Stimulated activated CD4-positive, alpha-beta T cell treated with anti-CD3 and anti-CD28 coated beads, Interleukin-12 subunit alpha, Interleukin-12 subunit beta, amount 100 ng/mL, for 4 hours (primary cell): ENCODE measurements around the gene G6PC3.

Experiments
- DNase-seq: peaks from one replicate; pipeline ENCODE4 v3.0.0-alpha.2; 2020

The G6PC3 gene

DNA sequence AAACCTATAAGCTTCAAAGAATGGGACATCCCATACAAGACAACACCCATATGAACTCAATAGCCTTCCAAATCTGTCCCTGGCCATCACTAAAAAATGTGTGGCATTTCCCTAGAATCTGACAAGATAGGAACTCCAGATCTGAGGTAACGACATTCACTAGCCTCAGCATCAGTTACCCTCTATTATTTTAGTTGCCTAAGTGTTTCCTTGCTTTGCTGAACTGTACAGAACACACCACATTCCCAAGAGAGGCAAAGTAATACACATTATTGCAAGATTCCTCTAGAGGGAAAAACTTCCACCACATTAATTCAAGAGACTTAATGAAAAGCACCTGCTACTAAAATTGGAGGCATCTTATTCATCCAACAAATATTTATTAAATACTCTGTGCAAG is 9.1 kb upstream of the G6PC3 start:
- DNase-seq: no peak

DNA sequence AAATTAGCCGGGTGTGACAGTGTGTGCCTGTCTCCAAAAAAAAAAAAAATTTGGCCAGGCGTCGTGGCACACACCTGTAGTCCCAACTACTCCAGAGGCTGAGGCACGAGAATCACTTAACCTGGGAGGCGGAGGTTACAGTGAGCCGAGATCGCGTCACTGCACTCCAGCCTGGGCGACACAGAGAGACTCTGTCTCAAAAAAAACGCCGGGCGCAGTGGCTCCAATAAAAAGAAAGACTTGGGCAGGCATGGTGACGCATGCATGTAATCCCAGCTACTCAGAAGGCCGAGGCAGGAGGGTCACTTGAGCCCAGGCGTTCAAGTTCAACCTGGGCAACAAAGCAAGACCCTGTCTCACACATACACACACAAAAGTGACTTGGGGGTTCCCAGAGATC is 7.7 kb upstream of the G6PC3 start:
- no peak for DNase-seq

DNA sequence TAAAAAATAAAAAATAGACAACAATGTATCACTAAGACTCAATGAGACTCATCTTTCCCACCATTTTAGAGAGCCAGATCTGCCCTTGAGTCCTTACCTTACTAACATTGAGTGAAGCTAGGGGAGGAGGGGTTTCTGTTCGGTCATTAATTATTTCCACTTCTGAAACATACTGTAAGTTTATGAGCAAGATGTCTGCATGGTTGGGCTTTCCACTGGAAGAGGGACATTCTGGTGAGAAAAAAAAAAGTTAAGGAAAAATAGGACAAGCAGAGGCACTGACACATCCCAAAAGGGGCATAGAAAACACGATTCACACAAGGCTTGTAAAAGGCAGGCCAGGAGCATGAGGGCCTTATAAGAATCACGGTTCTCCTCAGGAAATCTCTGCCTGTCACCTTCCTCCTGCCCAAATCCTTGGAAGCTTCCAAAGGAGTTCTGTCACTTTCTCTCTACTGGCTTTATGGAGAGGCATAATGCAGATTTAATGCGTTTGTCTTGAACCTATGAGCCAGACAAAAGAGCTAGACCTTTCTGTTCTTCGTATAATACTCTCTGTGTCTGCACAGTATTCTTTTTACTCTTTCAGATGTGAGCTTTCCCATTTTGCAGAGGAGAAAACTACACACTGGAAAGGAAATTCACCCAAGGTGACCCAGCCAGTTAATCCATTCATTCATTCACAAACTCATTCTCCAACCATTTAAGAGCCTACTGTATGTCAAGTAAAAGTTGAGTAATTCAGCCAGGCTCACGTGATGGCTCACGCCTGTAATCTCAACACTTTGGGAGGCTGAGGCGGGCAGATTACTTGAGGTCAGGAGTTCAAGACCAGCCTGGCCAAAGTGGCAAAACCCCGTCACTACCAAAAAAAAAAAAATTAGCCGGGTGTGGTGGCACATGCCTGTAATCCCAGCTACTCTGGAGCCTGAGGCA is 6.6 kb upstream of the G6PC3 start:
- DNase-seq: no peak

DNA sequence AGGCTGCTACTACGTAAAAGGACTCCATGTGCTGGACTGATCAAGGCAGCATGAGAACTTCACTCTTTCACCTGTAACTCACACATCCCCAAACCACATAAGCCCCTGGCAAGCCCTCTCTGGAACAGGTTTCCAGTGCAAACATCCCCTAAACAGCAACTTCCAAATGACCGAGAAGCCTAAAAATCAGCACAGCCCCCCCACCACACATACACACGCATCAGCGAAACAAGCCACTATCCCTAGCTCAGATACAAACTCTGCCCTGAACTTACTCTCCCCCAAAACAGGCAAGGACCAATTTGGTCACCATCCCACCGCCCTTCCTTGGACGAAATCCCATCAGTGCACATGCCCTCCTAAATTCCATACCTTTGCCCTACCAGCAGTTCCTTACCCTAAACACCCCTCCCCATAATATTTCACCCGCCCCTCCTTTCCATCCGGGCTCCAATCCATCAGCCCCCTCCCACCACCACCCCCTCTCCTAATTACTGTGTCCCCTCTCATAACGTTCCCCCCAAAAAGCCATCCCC is 4.8 kb upstream of the G6PC3 start:
- DNase-seq: peak; percentile 10

DNA sequence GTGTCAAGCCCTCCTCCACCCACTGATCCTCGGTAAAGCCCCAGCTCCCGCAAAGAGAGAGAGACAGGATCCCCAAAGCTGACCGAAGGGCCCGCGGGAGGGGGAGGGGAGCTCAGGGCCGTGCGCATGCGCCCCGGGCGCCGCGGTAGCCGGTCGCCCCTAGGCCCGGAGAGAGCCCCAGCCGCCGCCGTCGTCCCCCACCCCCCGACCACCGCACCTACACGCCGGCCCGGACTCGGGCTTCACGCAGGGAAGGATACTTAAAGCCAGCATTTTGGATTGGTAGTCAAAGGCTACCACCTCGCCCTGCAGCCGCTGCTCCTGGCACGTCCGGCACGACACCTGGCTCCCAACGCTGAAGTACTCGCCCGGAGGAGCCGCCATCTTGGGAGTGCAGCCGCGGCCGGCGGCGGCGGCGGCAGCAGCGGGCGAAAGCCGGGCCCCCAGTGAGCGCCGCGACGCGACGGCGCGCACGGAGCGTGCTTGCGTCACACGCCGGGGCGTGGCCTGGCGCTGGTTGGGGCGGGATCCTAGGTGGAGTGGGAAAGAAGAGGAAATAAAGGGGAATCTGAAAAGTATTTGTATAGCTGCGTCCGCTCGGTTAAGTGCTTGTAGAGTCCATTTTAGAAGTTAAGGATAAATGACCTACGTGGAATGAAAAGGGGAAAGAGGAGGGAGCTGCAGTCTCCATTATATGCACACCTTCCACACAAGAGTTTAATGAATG is 4.2 kb upstream of the G6PC3 start, which contains the start of gene LSM12:
Gene LSM12 (minus strand): TSS at position 468 of the 727 bp plus-strand sequence. CDS start 84 bp downstream, at position 384.
- DNase-seq: peak; percentile 91

DNA sequence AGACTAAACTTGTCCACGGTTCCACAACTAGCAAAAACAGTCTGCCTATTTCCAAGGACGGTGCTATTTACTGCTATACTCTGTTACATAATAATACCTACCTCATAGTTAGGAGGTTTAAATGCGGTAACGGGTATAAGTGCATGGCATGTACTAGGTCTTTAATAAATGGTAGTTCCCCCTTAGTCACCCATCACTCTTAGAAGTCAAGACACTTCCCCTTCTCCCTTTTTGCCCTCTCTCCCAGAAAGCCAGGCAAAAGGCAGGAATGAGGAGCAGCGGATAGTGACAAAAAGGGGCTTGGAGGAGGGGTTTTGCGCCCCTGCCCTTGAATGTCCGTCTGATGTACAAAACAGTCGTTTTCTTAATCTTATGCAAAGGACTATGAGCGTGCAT is 3.0 kb upstream of the G6PC3 start:
- no peak for DNase-seq

DNA sequence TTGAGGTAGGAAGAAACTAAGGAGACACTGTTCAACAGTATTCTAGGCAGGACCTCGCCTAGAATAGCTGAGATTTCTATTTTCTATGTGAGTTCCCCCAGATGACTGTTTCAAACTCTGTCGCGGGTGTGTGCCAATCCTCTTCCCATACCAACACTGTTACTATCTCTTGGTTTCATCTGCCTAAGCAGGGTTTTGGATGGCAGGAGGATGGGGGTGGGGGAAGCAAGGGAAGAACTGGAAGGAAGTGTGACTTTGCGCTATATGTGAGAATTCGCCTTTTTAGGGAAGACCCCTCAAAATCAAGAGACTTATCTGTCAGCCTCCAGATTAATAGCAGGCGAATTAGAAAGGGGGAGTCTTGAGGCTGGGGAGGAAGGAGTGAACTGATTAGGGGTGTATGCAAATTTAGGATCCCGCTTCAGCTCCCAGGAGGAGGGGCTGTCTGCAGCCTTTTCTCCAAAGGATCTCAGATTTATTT is 521 bp upstream of the G6PC3 start:
- no peak for DNase-seq

DNA sequence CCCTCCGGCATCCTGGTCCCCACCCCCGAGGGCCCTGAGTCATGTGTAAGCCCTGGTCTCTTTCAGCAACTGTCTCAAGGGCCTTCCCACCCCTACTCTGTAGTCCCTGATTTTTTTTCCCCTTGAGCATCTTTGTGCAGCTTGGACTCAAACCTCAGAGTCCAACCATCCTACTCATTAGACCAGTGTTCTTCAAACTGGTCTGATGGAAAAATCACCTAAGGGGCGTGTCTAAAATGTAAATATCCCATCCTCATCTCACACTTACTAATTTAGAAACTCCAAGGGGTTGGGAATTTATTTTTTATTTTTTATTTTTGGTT is 624 bp downstream of the G6PC3 start:
- no peak for DNase-seq

DNA sequence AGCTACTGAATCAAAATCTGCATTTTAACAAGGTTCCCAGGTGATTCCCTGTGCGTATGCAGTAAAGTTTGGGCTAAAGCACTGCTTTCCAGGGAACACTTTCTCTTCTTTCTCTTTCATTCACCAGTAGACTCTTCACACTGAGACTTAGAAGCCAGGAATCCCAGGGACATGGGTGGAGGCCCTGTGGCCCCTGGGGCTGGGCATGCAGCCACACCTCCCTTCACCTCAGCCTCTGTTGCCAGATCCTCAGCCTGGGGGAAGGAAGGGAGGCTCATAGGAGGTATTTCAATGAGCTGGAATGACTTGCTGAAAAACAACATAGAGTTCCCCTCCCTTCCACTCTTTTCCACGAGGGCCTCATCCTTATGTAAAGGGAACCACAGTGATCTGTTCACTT is 1.2 kb downstream of the G6PC3 start:
- DNase-seq: no peak

DNA sequence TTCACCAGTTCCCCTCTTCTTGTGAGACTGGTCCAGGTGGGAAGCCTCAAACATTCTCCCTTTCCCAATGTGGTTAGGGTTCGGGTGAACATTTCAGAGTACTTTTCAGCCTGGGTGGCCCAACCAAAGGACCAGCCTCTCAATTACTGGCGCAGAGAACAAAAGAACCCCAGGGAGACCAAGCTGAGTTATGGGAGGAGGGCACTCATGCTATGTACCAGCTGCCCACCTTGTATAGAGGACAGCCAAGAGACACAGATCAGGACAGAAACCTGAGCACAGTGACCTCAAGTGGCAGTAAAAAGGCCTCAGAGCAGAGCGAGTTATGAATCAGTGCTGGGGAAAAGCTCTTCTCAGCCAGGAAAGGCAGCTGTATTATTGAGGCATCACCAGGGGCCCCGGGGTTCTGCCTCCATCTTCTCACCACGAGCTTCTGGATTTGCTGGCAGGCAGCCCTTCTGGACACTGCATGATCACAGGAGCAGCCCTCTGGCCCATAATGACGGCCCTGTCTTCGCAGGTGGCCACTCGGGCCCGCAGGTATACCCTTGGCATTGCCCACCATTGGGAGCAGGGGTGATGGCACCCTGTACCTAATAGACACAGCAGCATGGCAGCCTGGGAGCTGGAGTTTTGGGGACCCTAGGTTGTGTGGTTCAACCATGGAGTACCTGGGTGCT is 3.8 kb downstream of the G6PC3 start:
- DNase-seq: no peak

DNA sequence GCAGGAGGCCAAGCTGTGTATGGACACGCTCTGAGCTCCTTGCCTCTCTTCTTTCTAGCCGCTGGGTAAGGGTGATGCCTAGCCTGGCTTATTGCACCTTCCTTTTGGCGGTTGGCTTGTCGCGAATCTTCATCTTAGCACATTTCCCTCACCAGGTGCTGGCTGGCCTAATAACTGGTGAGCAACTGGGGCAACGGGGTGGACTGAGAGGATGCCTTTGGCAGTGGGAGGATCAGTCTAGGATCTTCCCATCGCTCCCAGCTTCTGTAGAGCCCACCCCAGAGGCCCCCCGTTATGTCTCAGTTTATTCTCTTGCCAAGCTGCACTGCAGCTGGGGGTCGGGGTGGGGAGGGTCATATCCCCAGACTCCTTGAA is 4.4 kb downstream of the G6PC3 start:
- DNase-seq: no peak

DNA sequence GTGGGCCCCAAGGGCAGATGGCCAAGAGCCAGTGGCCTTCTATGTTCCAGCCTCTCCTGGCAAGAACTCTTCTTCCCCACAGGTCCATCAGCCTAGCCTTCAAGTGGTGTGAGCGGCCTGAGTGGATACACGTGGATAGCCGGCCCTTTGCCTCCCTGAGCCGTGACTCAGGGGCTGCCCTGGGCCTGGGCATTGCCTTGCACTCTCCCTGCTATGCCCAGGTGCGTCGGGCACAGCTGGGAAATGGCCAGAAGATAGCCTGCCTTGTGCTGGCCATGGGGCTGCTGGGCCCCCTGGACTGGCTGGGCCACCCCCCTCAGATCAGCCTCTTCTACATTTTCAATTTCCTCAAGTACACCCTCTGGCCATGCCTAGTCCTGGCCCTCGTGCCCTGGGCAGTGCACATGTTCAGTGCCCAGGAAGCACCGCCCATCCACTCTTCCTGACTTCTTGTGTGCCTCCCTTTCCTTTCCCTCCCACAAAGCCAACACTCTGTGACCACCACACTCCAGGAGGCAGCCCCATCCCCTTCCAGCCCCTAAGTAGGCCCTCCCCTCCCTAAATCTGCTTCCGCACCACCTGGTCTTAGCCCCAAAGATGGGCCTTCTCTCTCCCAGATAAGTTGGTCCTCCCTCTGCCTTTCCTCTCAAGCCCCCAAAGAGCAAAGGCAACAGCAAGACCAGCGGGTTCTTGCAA is 5.2 kb downstream of the G6PC3 start:
- no peak for DNase-seq

DNA sequence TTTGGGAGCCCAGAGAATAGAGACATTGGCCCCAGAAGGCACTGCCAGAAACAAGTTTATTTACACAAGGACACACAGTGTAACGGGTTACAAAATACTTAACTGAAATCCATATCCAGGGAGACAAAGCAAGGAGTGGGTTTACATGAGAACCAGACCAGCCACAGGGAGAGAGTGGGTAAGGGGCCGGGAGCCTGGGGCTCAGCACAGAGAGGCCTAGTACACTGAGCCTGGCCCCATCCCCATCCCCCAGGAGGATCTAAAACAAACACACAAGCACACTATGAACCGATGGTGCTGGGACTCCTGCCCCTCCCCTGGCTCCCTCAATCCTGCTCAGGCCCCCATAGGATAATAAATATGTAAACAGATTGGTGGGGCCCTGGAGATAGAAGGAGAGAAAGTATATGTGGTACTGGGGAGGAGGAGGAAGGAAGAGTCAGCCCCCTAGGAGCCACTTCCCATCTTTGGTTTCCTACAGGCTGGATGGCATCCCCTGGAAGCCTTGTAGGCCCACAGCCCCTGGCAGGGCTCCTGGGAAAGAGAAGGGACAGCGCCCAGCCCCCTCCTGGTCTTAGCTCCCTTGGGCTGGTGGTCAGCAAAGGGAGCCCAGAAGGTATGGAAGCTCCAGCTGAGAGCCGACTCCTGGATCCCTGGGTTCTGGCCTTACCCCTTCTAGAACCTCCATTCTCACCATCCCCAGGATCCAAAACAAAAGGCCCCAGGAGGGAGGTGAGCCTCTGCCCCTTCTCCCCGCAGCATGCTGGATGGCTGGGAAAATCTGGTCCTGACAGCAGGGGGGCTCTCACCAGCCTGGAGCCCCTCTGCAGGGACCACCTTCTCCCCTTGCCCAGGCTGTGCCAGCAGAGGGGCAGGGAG is 6.4 kb downstream of the G6PC3 start:
- DNase-seq: no peak

DNA sequence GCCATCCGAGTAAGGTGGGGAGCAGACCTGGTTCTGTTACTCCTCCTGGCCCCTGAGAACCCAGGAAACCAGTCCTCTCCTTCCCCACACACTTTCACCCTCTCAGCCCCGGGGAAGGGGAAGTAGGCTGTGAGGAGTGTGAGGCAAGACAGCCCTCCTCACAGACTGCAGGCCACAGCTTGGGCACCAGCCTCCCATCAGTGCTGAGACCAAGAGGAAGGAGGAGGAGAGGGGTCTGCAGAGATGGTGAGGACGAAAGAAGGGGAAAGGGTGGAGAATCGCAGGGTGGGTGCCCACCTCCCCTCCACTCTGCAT is 7.0 kb downstream of the G6PC3 start:
- no peak for DNase-seq

DNA sequence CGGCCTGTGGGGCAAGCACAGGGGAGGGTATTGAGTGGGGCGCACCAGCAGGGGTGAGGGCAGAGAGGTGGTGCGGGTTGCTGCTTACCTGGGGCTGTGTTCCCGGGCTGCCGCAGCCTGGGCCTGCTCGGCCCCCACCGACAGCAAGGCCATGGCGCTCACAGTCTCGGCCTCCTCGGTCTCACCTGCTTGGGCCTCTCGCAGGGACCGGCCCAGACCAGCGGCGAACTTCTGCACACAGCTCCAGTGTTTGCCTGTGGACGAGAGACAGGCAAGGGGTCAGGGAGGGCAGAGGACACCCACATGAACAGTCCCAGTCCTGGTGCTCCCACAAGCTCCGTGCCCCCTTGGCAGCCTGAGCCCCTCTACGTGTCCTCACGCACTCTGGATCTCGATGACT is 7.9 kb downstream of the G6PC3 start:
- DNase-seq: no peak

DNA sequence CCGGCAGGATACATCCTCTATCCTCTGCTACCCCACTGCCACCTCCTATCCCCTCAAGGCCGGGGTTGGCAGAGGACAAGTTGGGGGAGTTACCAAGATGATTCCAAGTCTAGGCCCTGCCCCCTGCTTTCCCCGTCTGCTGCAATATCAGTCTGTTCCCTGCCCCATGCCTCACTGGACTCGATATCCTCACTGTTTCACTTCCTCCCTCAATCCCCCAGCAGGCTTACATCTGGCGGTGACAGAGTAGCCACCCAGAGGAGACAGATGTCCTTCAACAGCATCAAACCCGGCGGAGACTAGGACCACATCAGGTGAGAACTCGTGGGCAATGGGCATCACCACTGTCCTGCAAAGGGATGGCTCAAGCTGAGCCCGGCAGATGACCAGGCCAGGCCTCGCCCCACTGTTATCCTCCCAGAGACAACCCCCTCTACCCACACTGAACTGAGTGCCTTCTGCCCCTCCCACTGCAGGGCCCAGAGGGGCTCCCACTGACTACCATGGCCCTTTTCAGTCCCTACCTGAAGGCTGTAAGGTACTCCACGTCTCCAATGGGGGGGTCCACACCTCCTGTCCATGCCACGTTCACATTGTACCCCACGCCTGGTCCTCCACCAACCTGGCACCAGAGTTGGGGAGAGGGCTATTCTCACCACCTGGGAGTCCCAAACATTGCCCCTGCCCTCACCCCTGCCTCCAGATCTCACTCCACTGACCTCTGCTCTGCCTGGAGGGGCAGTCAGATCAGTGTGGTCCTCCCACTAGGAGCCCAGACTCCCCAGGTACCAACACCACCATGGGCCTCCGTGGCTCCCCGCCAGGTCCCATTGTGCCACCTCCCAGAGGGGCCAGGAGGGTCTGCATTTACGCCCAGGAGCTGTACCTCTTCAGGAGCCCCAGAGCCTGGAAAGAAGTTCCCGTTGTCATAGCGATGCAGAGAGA is 9.6 kb downstream of the G6PC3 start:
- no peak for DNase-seq

DNA sequence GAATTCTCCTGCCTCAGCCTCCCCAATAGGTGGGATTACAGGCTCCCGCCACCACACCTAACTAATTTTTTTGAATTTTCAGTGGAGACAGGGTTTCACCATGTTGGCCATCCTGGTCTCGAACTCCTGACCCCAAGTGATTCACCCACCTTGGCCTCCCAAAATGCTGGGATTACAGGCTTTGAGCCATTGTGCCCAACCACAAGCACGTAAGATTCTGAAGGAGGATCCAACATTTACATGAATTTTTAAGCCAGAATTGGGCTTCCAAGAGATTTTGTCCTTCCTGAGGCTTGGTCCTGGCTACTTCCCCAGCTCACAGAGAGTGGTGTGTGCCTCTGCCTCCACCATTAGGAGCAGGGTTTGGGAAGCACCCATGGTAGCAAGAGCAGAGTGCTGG is 11.1 kb downstream of the G6PC3 start:
- no peak for DNase-seq

DNA sequence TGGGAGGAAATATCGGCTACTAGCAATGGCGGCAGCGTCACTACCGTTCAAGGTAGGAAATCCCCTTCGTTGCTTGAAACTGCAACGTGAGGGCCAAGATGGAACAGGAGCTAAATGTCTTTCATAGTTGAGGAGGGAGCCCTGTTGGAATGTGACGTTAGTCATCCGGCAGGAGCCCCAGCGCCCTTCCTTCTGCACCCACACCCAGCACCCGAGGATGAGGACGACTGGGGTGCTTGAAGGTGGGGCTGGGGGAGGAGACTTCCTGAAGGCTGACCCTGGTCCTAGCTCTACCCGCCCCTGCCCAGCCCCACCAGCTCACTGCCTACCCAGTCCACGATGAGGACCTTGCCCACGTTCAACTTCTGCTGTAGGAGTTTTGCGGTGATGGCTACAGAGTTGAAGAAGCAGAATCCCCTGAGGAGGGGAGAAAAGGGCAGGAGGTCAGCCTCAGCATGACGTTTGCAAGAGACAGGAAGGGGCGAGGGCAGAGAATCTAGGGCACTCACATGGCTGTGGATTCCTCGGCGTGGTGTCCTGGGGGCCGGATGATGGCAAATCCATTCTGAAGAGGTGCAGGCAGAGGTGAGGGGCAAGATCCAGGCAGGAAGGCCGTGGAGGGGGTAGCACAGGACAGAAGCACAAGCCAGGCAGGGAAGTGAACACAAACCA is 11.9 kb downstream of the G6PC3 start:
- no peak for DNase-seq

DNA sequence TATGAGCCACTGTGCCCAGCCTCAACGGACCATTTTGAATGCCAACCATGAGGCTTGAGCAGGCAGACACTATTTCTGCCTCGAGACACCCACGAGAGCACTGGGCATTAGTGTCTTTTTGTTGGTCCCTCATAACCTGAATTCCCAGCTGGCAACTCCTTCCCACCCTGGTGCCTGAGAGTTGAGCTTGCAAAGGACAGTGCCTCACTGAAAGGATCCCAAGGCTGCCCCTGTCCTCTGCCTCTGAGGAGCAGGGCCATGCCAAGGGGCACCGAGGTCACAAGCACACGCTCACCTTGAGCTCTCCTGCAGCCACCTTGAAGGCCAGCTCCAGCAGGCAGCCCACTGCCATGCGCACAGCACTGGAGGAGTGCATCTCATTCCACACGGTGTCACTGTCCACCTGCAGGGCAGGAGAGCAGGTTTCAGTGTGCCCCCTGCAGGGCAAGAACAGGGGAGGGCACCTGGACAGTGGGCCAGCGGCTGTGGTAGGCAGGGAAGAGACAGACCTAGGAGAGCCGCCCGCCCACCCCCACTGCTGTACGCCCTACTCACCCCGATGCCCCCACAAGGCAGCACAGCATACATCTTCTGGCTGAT is 12.8 kb downstream of the G6PC3 start:
- DNase-seq: no peak

DNA sequence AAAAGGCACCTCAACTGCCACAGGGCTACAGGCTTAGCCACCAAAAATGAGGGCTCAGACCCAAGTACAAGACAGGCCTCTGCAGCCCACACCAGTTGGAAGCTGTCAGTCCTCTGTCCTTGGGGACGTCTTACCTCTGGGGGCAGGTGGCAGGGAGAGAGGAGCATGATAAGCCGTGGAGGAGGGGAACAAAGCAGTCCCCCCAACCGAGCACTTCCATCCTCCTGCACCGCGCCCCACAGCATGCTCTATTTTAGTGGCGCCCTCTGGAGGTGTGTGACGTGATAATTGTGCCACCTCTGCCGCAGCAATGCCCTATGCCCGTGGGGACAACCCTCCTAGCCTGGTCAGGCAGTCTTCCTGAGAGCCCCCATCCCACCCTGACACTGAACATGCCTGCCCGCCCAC is 13.6 kb downstream of the G6PC3 start:
- DNase-seq: peak; percentile 39
